Right kidney (tissue), 1 donor: ENCODE measurements around the gene LYPD1.

Experiments used
- DNase-seq: peaks from one replicate; pipeline ENCODE4 v3.0.0-alpha.2; 2016

The LYPD1 gene

GRCh38 chr2:132668987-132669907 lies 758 bp downstream of the LYPD1 start:
- peak; percentile 81 for DNase-seq

DNA sequence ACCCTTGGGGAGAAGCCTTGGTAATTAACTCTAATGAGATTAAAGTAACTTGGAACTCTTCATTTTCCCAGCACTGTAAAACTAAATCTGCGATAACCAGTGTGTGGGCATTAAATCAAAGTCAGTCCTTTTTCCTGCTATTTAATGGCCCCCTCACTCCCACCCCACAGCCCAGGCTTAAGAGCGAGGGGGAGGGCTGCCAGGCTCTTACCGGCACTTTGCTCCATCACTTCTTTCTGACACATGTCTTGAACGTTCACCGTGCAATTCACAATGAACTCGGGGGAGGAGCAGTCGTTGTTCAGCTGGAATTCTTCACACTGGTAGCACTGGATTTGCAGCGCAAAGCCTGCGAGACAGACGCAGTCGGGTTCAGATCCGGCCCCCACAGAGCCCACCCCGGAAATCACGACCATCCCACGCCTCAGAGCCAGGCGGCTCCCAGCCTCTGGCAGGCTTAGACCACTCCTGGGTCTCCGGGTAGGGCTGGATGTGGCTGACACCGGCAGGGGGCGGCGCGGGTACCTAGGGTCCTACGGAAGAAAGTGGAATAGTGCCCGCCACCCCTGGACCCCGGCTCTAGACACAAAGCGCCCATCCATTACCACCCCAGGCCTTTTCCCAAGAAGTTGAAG lies 1.7 kb downstream of the LYPD1 start:
- peak; percentile 59 for DNase-seq

DNA sequence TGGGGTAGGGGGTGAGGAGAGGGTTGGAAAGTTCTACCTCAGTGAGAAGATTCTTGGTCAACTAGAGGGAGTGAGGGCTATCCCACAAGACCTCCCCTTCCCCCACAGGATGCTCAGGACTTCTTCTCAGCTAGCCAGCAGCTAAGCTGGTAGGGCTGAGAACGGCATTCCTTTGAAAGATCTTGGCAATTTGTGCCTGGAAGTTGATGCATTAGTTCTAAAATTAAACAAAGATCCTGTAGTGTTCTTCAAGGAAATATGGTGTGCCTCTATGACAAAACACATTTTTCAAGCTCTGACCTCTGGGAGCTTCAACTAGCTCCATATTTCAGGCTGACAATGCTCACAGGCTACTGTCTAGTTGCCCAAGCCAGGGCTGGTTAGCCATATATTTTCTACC lies 2.3 kb downstream of the LYPD1 start:
- DNase-seq: no peak

- DNase-seq: no peak
Measured at GRCh38 chr2:132665401-132666140, 4.4 kb downstream of the LYPD1 start.

DNA sequence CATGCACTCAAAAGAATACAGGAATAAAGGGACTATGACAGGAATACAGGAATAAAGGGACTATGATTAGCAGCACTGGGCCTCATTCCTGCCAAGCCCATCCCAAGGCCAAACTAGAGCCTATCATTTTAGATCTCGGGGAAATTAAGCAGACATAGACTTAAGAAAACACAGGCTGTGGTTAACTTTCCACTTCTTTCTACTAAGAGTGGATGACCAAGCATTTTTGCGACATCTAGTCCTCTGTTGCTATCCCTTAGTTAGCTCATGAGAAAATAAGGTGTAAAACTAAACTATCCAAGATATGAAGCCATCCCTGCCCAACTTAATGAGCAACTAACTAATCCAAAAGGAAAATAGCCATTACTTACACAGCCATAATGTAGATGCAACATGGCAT lies 5.9 kb downstream of the LYPD1 start:
- no peak for DNase-seq

- DNase-seq: peak; percentile 36
Measured at GRCh38 chr2:132662732-132663131, 7.3 kb downstream of the LYPD1 start.

DNA sequence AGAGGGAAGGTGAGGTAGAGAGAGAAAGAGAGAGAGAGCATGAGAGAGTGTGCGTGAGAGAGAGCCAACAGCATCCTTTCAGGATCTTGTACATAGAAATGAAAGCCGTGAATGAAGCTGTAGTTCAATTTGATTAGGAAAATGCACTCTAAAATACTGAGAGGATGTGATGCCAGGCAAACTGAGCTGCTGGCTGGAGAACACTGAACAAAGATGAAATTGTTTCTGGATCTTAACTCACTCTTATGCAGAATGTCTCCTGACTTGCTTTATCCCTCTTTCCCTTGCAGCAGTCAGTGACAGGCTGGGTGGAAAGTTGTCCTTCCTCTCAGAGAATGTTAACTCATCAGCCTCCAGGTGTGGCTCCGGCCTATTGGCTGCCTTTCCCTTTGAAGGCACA lies 10.7 kb downstream of the LYPD1 start:
- no peak for DNase-seq

DNA sequence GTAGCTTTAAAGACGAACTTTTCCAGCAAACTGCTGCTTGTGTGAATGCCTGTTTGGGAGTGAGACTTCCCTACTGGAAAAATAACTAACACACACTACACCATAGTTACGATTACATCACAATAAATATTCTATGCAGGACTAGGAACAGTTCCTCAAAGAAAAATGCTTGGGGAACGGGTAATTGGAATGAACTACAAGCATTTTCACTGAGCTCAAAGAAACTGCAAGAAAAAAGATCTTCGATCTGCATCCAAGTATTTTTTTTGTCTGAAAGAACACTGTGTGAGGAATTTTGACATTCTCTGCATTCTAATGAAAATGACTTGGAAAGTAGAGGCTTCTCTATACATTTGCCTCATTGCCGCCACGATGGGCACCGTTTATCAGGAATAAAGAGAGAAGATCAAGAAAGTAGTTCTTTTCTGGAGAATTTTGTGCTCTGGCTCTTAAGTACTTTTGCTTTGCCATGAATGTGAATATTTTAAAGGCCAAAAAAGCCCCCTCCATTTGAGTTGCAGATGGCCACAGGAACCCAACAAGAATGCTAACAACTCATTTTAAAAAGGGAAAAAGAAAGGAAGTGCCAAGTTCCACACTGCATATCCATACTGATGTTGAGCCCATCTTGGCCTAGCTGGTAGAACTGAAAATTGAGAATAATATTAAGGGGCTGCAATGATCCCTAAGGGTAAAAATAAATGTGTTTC lies 13.6 kb downstream of the LYPD1 start:
- DNase-seq: no peak

DNA sequence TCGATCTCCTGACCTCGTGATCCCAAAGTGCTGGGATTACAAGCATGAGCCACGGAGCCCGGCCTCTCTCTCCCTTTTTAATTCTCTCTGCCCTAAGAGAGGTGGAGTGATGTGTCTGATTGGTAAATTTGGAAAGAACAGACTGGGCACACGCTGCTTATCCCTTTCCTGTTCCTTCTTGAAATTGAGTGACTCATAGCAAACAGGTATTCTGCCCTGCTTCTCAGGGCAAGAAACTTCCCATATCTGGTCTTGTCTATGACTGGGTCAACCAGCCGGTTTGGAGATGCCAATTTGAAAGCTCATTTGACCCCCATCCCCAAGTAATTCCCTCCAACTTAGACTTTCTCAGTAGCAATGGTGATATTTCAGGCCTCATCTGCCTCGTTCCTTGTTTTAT lies 15.0 kb downstream of the LYPD1 start:
- no peak for DNase-seq

DNA sequence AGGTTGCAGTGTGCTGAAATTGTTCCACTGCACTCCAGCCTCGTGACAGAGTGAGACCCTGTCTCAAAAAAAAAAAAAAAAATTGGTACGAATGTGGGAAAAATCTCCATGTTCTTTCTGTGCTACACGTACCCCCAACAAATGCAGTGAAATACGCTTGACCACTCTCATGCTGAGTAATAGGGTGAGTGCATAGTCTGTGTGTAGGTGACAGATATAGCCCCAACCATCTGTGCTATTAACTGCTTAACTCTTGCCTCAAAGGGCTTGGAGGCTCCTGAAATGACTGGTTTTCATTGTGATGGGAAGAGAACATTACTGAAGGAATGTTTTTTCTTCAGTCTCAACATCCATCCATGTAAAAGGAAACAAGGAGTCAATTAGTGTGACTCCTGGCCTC lies 15.7 kb downstream of the LYPD1 start:
- DNase-seq: no peak

DNA sequence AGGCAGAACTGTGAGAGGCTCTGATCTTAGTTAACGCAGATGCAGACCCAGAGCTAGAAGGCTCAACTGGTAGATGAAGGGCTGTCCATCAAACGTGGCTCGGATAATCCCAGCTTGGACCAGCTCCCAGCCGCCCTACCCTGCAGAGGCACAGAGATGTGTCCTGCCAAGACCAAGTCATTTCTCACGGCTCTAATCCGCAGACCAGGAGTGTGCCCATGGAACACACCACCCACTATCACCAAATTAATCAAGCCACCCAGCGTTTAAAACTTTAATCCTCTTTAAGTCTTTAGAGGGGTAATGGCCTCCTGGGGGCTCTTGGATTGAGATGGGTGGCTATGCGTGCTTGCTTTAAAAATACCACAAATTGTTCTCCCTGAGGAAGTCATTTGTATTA lies 17.5 kb downstream of the LYPD1 start:
- no peak for DNase-seq

GRCh38 chr2:132651115-132652045 lies 18.6 kb downstream of the LYPD1 start:
- no peak for DNase-seq

DNA sequence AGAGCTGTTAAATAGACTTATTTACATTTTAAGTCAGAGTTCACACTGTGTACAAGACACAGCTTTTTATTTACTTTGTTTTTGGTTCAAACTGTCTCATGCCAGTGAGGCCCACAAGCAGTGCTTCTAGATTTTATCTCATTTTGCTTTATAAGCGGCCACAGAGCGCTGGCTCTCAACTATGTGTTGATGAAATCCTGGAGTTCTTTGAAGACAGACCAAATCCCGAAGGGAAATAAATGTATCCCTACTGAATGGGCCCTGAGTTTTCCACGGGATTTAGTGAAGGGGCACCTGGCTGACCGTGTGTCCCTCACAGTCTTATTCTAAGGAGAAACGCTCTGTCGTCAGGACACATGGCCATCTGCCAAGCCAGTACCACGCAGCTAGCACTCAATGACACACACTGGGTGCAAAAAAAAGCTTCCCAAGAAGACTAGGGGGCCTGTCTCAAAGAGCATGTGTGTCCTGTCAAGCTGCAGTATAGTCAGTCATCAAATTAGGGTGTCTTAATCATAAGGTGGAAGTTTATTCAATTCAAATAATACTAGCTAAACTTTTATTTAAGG lies 23.4 kb downstream of the LYPD1 start:
- DNase-seq: no peak

DNA sequence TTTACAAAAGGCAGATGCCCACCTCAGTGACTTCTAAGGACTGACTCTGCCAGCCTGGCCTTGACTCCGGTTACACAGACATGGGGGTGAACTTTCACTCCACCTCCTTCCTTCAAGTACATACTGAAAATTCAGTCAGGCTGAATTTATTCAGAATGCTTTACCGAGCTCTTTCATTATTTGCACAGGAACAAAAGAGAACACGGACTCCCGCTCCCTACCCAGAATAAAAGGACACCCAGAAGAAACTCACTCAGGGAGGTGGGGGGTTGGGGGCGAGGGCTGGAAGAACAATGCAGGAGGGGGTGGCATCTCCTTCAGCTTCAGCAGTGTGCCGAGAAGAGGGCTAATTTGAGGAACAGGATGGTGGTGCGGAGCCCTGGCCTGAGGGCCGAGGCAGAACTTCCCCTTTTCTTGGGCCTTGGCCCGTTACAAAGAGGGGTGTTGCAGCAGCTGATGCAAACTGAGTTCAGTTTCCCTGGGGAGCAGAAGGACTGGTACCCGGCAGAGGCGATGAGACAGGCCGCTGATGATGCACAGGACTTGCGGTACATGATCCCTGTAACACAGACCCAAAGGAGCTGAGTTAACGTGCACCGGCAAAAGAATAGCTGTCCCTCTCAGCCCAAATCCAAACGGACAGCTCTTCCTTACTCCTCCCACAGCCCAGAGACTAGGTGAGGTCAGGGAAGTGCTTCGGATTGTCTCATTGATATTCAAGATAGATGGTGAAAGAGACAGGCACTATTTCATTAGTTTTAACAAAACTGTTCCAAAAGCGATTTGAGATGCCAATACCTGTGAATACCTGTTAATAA lies 24.1 kb downstream of the LYPD1 start:
- no peak for DNase-seq

DNA sequence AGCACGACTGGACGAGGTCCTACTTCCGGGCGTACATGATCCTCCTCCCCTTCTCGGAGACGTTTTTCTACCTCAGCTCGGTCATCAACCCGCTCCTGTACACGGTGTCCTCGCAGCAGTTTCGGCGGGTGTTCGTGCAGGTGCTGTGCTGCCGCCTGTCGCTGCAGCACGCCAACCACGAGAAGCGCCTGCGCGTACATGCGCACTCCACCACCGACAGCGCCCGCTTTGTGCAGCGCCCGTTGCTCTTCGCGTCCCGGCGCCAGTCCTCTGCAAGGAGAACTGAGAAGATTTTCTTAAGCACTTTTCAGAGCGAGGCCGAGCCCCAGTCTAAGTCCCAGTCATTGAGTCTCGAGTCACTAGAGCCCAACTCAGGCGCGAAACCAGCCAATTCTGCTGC lies 24.8 kb downstream of the LYPD1 start:
- DNase-seq: no peak

DNA sequence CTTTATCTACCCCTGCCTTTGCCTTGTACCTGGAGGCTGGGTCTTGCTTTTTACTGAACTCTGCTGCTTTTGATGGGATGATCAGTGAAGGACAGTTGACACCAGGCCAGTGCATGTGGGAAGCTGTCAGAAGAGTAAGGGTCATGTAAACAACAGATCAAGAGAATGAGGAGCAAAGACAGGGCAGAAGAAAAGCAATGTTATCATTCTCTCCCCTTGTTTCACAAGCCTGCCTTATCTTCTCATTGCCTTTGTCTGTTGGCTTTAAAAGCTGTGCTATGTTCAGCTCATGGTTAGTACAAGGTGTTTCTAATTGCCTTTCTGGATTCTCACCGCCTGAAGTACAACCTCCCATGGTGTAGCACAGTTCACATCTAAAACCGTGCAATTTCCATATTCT lies 27.6 kb downstream of the LYPD1 start:
- no peak for DNase-seq

- DNase-seq: no peak
Measured at GRCh38 chr2:132641819-132642218, 28.2 kb downstream of the LYPD1 start.

- DNase-seq: no peak
Measured at GRCh38 chr2:132640116-132640515, 29.9 kb downstream of the LYPD1 start.

GRCh38 chr2:132638313-132639040 lies 31.5 kb downstream of the LYPD1 start:
- DNase-seq: no peak
